DND-41 (cell line): ENCODE results near the gene AMACR.

ENCODE experiments used
- CTCF ChIP-seq: IDR thresholded peaks from 2 replicates; pipeline ENCODE4 v1.5.1; 2012; ENCODE audit warnings: borderline replicate concordance, low read length, moderate library complexity, mild to moderate bottlenecking; ENCODE audit not compliant: poor library complexity, severe bottlenecking; ENCODE audit errors: extremely low read depth
- EZH2 ChIP-seq: IDR thresholded peaks from 3 replicates; pipeline ENCODE4 v1.6.1; 2012; ENCODE audit warnings: borderline replicate concordance, low read depth, mild to moderate bottlenecking, moderate library complexity, low read length, inconsistent platforms; ENCODE audit not compliant: severe bottlenecking

- TF ChIP-seq CTCF (no peak), EZH2 (no peak)
These were observed 49.7 kb upstream of the AMACR start for GRCh38 chr5:34057569-34057968.
